Kidney tubule cell (primary cell): ENCODE results near the gene YWHAQ.
"Not testable (repeated sequence)": the region's sequence is repeated elsewhere in the genome, so short reads cannot be mapped to it uniquely, and the experiment has no call there.

ENCODE experiments used
- DNase-seq: peaks from one replicate; pipeline ENCODE4 v3.0.0-alpha.2; 2018; ENCODE audit warnings: low spot score

YWHAQ gene

GRCh38 chr2:9631878-9632700 lies 1.3 kb upstream of the YWHAQ start:
- no peak for DNase-seq

GRCh38 chr2:9631553-9631819 lies 689 bp upstream of the YWHAQ start:
- DNase-seq, result no peak

- DNase-seq, result peak; percentile 77
Measured at GRCh38 chr2:9630117-9630735, 571 bp downstream of the YWHAQ start.

GRCh38 chr2:9629222-9630116 lies 1.3 kb downstream of the YWHAQ start:
- peak; percentile 60 for DNase-seq

GRCh38 chr2:9627310-9627709 lies 3.5 kb downstream of the YWHAQ start:
- DNase-seq, result peak; percentile 64

GRCh38 chr2:9623151-9623550 lies 7.6 kb downstream of the YWHAQ start:
- no peak for DNase-seq

GRCh38 chr2:9621655-9622054 lies 9.1 kb downstream of the YWHAQ start:
- DNase-seq, result not testable (repeated sequence)

- no peak for DNase-seq
Measured at GRCh38 chr2:9618410-9618809, 12.4 kb downstream of the YWHAQ start.

- DNase-seq, result no peak
Measured at GRCh38 chr2:9617749-9618148, 13.0 kb downstream of the YWHAQ start.

GRCh38 chr2:9617296-9617695 lies 13.5 kb downstream of the YWHAQ start:
- DNase-seq, result no peak

GRCh38 chr2:9614562-9614961 lies 16.2 kb downstream of the YWHAQ start:
- no peak for DNase-seq

GRCh38 chr2:9613291-9613690 lies 17.5 kb downstream of the YWHAQ start:
- DNase-seq, result peak; percentile 22

- not testable (repeated sequence) for DNase-seq
Measured at GRCh38 chr2:9611549-9611912, 19.3 kb downstream of the YWHAQ start.

GRCh38 chr2:9610781-9611548 lies 19.8 kb downstream of the YWHAQ start:
- DNase-seq, result peak; percentile 27

- DNase-seq, result not testable (repeated sequence)
Measured at GRCh38 chr2:9608491-9608890, 22.3 kb downstream of the YWHAQ start.

- DNase-seq, result no peak
Measured at GRCh38 chr2:9602412-9602811, 28.4 kb downstream of the YWHAQ start.

- DNase-seq, result no peak
Measured at GRCh38 chr2:9601397-9601796, 29.4 kb downstream of the YWHAQ start.

- DNase-seq, result no peak
Measured at GRCh38 chr2:9599430-9599829, 31.4 kb downstream of the YWHAQ start.

GRCh38 chr2:9596621-9597311 lies 34.0 kb downstream of the YWHAQ start:
- DNase-seq, result no peak

GRCh38 chr2:9595746-9596145 lies 35.1 kb downstream of the YWHAQ start:
- no peak for DNase-seq

- peak; percentile 52 for DNase-seq
Measured at GRCh38 chr2:9595256-9595655, 35.5 kb downstream of the YWHAQ start.
